ENCODE data around the gene CDR2L.

CDR2L gene

DNA sequence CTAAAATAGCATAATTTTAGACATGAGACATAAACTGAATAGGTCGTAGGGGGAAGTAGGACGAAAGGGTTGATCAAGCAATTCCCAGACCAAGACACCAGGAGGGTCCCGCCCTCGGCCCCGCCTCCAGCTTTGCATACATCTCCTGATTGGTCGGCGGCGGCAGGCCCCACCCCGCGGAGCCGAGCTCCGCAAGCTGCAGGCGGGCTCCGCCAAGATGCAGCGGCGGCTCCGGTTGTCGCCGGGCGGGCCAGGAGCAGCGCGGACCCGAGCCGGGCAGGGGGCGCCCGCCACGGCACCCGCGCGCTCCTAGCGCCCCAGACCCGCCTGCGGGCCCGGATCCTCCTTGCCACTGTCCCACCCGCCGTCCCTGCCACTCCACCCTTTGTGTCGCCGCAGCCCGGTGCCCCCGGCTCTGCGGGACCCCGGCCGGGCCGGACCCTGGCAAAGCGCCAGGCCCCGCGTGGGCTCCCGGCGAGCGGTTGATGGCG, at the start of gene CDR2L:
Gene CDR2L, plus strand, starts transcription at position 215 of the 491 bp plus-strand sequence. CDS start 412 bp downstream, outside the sequence.
- DNase-seq: peak; percentile 81

DNA sequence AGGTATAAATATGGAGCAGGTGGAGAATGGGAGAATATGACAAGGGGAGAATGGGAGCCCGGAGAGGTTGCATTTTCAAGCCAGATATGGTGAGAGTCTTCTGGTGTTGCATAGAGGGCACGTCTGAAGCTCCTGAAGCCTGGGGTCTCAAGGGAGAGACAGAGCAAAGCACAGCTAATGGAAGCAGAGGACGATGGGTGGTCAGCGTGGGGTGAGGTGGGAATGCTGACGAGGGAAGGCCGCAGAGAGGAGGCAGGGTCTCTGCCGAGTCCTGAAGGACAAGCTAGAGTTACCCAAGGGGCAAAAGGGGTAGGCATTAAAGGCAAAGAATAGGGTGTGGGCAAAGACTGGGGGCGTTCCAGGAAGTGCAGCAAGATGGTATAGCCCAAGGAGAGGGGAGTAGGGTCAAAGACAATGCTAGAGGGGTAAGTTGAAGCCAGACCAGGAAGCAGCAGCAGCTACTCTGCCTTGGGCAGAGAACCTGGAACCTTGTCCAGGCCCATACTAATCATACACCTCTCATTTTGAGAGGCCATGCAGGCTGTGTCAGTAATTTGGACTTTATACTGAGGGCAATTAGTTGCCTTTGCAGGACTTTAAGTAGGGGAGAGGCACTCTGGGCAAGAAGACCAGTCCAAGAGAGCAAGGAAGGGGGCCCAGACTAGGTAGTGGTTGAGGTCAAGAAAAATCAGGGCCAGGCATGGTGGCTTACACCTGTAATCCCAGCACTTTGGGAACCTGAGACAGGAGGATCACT, 49.1 kb upstream of the CDR2L start:
- no peak for DNase-seq

DNA sequence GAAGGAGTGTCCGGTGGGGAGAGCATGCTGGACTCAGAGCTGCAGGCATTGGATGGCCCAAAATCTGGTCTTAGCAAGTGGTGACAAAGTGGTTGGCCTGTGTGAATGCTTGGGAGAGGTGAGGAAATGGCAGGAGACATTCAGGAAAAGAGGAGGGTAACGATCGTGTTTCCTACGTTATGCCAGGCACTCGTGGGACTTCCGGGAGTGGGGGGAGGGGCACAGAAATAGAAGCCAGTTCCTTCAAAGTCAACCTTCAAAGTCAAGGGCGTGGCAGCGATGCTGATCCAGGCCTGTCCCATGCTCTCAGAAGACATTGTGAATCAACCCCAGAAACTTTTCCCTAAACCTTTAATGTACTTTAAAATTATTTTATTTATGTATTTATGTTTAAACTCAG, 47.9 kb upstream of the CDR2L start:
- no peak for DNase-seq

DNA sequence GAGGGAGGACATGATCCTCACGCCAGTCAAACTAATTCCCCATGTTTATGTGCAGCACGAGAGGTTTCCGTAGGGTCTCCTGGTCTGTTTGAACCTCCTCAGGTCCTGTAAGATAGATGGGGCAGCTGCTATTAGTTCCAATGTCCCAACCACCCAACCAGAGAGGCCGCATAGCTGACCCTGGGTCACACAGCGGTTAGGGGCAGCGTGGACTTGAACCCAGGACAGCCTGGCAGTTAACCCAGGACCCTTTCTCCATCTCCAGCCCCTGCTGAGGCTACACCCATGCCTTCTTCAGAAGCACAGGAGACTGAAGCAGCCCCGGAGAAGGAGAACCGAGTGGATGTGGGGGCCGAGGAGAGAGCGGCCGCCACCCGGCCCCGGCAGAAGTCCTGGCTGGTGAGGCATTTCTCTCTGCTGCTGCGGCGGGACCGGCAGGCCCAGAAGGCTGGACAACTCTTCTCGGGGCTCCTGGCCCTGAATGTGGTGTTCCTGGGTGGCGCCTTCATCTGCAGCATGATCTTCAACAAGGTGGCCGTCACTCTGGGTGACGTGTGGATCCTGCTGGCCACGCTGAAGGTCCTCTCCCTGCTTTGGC, 46.2 kb upstream of the CDR2L start:
- no peak for DNase-seq

DNA sequence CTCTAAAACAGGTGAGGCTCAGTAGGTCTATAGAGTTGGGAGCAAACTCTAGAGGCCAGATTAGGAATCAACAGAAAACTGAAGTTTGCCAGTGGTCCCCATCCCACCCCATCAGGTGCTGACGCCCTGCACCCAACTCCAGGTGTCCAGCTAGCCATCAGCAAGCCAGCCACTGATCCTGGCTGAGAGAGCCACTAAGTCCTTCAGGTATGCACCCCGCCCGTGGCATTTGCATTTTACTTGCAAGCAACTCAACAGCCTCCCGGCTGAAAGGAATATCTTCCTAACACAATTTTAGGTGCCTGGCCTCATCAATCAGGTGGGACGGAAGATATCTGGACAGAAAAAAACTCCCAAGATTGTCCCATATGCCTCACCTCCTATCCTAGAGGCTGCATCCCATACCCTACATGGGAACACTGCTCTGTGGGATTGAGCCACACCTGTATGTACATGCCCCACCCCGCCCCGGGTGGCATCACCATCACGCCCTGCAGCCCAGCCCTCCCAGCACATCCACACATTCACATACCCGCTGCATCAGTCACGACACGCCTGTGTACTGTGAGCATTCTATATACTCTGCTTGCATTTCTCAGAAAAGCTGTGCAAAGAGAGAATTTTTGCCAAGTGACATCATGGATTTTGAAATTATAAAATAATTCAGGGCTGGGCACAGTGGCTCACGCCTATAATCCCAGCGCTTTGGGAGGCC, 43.5 kb upstream of the CDR2L start:
- no peak for DNase-seq

DNA sequence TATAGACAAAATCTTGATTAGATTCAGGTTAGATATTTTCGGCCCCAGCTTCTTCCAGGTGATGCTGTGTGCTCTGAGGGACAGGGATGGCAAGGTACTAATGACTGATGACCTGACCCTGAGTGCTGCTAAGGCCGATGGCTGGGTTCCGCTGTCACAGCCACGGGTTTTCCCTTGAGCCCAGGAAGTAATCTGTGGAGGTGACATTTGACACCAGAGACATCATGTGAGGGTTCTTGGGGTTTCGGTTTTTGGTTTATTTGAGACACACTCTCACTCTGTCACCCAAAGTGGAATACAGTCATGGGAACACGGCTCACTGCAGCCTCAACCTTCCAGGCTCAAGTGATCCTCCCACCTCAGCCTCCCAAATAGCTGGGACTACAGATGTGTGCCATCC, 41.9 kb upstream of the CDR2L start:
- no peak for DNase-seq

DNA sequence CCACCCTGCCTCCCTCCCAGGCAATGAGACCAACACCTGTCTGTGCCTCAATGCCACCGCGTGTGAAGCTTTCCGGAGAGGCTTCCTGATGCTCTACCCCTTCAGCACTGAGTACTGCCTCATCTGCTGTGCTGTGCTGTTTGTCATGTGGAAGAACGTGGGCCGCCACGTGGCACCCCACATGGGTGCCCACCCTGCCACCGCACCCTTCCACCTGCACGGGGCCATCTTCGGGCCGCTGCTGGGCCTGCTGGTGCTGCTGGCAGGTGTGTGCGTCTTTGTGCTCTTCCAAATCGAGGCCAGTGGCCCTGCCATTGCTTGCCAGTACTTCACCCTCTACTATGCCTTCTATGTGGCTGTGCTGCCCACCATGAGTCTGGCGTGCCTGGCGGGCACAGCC, 40.8 kb upstream of the CDR2L start:
- DNase-seq: no peak

DNA sequence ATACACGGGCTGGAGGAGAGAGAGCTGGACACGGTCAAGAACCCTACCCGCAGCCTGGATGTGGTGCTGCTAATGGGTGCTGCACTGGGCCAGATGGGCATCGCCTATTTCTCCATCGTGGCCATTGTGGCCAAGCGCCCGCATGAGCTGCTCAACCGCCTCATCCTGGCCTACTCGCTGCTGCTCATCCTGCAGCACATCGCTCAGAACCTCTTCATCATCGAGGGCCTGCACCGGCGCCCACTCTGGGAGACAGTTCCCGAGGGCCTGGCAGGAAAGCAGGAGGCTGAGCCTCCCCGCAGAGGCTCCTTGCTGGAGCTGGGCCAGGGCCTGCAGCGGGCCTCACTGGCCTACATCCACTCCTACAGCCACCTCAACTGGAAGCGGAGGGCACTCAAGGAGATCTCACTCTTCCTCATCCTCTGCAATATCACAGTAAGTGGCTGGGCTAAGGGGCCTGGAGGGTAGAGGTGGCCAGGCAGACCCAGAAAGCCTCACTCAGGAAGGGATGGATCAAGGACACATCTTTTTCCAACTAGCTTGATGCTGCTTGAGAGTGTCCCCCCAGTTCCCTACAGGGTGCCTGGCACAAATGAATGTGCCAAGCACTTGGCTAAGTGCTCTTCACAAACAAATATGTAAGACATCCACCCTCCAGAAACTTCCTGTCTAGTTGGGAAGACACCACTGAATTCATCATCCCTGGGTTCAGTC, 40.2 kb upstream of the CDR2L start:
- DNase-seq: no peak

DNA sequence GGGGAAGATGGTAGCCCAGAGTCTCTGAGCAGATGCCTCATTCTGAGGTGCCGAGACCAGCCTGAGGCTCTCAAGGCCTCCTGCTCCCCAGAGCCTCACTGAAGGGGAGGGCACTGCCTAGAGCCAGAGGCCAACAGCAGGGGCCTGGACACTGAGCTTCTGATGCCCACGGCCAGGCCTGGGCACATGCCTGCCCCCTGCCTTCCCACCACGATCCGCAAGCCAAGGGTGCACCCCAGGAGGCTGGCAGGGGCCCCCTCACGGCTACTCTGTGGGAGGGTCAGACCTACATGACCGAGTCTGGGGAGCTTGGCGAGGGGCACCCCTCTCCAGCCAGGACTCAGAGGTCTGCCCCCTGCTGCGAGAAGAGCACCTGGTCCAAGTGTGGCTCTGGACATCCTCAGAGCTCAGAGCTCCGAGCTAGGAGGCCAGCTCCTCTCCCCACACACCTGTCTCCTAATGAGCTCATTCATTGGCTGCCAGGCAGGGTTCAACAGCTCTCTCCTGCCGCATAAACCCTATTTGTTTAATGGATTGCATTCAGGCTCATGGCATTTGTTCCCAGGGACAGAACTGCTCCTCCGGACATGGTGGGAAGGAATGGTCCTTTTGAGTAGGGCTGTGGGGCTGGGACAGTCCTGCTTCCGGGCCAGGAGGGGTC, 37.8 kb upstream of the CDR2L start:
- peak; percentile 24 for DNase-seq

DNA sequence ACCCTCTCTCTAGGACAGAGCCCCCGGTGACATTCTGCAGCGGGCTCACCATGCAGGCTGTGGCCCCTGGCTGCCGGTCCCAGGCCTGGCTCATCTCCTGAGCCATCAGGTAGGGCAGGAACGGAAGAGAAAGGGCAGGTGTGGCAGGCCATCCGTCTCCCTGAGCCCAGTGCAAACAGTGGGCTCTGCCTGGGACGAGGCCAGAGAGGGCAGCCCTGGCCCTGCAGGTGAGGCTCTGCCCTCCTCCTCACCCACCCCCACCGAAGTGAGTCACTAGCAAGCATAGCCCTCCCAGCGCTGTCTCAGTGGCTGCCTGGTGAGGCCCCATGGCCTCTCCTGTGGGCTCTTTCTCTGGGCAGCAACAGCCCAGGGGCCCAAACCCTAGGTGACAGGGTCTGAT, 37.2 kb upstream of the CDR2L start:
- DNase-seq: peak; percentile 20

DNA sequence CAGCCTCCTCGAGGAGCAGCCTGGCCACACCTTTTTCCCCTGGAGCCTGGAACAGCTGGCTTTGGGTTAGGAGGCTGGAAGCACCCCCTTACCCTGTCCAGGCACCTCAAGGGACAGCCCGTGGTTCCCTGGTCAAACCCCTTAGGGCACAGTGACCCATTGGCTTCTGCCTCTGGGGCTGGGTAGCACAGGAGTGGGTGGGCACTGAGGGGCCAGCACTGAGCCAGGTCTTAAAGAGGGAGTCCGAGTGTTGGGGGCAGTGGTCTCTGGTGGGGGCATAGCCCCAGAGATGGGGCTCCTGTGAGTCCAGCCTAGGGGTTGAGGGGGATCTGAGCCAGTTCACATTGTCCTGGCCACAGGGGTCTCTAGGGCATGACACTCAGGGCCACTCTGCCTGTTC, 36.4 kb upstream of the CDR2L start:
- no peak for DNase-seq

DNA sequence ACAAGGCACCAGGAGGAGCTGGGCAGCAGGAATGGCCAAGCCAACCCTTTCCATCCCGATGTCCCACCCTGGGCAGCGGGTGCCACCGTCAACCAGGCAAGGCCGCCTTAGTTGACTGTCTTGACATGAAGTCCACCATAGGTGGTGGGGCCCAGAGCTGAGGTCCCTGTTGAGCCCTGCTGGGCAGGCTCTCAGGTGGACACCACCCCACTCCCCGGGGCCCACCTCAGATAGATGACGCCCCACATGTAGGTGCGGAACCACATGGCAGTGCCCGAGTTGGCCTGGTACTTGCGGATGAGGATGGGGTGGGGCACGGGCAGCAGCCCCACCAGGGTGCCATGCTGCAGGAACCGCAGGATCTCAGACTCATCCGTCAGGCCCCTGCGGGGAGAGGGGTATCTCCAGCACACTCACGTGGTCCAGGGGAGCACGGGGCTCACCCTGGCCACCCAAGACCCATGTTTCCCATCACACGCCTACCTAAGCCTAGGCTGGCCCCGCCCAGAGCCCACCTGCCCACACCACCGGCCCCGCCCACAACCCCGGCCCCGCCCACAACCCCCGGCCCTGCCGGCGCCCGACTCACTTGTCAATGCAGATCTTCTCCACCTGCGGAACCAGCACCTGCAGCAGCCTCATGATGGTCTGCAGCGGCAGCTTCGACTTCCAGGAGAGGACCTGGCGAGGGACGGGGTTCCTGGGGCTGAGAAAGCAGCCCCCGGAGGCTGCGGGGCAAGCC, 35.6 kb upstream of the CDR2L start:
- DNase-seq: no peak

DNA sequence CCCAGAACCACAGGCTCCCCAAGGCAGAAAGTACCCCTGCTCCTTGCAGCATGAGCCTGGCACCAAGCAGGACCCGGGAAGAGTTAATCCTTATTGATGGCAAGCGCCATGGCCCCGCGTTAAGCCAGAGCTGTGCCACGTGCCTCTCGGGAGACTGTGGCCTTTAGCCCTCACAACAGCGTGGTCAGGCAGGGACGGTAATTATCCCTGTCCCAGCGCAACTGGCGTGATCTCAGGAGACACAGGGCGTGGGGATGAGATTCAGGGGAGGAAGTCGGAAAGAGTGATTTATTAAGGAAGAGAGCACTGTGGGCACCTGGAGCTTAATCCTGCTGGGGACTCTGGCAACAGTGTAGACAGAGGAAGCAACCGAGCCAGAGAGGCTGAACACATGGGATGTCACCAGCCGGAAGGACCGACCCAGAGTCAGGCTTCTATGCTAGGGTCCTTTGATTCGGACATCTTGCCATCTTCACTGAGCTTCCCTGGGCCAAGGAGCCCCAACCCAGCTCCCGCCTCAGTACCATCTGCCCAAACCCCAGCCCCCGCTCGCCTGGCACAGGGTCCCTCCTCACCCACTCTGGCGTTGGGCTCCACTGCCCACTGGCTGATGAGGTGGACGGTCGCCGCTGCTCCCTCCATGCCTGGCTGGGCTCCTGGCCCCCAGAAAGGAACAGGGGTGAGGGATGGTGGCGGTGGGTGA, 34.9 kb upstream of the CDR2L start:
- no peak for DNase-seq

DNA sequence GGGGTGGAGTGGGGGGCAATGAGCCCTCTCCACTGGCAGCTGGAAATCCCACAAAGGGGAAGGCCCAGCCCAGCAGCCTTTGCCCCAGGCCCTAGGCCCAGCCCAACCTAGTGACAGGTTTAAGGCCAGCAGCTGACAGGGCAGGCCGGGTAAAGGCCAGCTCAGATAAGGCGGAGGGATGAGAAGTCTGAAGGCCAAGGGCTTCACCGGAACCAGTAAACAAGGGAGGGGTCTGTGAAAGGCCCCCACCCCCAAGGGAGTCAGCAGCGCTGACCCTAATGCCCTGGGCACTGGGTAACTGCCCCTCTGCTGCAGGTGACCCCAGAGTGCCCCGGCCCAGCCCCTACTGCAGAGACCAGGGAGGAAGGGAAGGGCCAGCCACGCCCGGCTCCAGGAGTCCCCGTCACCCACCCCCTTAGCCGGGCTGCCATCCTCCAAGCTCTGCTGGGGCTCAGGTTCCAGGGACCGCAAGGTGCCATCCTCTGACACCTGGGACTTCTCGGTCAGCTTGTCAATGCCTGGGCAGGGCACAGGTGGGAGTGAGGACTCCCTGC, 34.2 kb upstream of the CDR2L start:
- DNase-seq: no peak

DNA sequence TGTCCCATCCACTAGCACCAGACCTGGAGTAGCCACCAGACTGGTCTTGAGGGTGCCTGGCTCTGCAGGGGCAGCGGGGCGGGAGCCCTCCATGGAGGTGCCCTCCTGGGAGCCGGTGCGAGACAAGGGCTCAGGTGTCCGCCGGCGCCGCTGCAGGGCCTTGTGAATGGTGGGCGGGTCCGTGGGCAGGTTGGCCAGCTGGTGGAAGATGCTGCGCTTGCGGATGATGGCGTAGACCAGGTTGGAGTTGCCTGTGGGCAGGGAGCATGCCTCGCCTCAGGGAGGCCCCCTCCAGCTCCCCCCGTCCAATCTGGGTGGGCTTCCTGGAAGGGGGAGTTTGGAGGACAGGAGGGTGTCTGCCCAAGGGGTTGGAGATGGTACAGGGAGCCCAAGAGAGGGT, 33.3 kb upstream of the CDR2L start:
- no peak for DNase-seq

DNA sequence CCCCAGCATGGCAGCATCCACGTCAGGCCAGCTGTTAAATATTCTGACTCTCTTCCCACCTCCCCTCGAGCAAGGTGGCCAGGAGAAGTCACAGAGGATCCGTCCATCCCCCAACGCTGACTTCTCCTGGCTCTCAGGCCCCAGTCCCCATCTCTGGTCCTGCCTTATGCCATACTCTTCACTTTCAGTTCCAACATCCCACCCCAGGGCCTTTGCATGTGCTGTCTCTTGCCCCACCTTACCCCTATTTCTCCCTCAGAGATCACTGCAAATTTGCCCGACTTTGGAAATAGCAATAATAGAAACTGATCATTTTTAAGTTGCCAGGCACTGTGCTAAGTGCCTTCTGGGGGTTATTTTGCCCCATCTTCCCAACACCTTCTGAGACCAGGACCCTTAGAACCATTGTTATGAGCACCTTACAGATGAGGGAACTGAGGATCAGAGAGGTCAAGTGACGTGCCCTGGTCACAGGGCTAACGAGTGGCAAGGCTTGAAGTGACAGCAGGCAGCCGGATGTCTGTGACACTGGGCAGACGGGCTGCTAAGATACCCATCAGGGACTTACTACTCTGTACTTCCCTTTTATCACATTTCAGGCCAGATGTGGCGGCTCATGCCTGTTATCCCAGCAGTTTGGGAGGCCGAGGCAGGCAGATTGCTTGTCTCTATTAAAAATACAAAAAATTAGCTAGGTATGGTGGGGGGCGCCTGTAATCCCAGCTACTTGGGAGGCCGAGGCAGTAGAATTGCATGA, 32.6 kb upstream of the CDR2L start:
- no peak for DNase-seq

DNA sequence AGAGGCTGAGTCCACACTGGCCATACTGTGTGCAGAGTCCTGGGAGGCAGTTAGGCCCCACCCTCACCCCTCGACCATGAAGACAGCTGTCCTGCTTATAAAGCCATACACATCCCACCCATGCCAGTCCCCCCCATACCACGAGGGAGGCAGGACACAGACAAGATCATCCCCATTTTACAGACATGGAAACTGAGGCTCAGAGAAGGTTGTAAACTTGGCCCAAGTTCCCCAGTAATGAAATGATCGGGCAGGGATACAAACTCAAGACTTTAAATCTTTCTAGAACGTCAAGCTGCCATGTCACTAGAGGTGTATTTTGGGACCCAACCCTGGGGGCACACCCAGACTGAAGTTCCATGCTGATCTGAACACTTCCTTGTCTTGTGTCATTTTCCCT, 31.3 kb upstream of the CDR2L start:
- no peak for DNase-seq

DNA sequence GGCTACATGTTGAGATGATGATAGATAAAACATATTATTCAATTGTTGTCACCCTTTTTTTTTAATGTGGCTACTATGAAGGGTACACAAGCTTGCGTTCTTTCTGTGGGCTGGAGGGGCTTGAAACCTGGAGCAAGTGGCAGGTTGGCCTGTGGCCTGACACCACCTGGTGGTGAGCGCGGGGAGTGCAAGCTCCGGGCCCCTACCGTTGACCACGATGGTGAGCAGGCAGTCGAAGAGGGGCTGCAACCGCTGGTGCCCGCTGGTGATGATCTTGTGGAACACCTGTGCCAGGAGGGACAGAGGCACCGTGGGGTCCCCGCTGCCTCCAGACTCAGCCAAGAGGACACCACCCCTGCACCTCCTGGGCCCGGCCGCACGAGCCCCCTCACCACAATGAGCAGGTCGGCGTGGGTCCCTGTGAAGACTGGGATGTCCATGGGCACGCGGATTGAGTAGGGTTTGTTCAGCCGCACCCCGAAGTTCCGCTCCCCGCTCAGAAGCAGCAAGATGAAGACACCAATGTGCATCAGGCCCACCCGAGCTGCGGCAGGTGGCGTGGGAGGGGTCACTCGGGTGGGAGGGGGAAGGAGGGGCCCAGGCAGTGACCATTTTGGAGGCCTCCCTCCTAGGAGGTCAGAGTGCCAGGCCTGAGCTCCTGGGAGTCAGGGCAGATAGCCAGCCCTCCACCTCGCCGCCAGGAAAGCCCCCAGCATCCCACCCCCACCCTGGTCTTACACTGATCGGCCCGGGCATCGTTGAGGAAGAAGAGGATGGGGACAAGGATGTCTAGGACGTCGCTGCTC, 29.3 kb upstream of the CDR2L start:
- DNase-seq: peak; percentile 5

DNA sequence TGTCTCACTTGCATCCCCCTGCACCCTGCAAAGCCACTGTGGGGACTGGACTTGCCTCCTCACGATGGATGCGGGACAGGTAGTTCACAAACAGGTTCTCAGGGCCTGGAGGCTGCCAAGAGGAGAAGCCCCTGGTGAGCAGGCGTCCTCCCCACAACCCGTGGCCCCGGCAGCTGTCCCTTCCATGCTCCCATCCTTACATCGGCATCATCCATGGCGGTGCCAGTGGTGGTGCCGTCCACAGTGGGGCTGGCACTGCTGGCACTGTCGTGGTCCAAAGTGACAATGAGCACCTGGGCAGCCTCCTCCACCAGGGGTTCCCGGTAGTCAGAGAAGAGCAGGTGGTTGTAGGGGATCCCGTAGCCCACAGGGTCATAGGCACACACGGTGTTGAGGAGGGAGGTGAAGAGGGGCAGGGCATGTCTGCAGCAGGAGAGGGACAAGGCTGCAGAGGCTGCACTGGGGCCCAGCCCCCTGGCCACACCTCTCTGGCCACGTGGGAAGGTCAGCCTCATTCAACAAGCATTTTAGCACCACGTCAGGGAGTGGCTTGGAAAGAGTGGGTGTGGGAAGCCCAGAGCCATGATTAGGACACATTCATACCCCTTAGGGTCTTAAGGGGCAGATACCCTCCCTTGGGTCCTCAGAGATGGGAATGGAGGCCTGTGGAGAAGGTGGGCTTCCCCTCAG, 27.5 kb upstream of the CDR2L start:
- DNase-seq: no peak
